Nephron progenitor cell (in vitro differentiated cells): ENCODE measurements around the gene PHYHD1.

Source experiments
- DNase-seq: peaks from one replicate; pipeline ENCODE4 v3.0.0; 2021
- H3K27ac Mint-ChIP-seq: 2 replicates; pipeline ENCODE4 v1.8.0; 2021; ENCODE audit warnings: mild to moderate bottlenecking, moderate library complexity, mixed read lengths
- H3K27me3 Mint-ChIP-seq: 2 replicates; pipeline ENCODE4 v1.8.0; 2021; ENCODE audit warnings: mild to moderate bottlenecking, low read depth, mixed read lengths; ENCODE audit not compliant: poor library complexity
- H3K36me3 Mint-ChIP-seq: 2 replicates; pipeline ENCODE4 v1.8.0; 2021; ENCODE audit warnings: low read depth, mixed read lengths
- H3K4me1 Mint-ChIP-seq: 2 replicates; pipeline ENCODE4 v1.8.0; 2021; ENCODE audit warnings: mixed read lengths
- H3K4me3 Mint-ChIP-seq: 2 replicates; pipeline ENCODE4 v1.8.0; 2021; ENCODE audit warnings: mild to moderate bottlenecking, moderate library complexity, mixed read lengths
- H3K9me3 Mint-ChIP-seq: 2 replicates; pipeline ENCODE4 v1.8.0; 2021; ENCODE audit warnings: mild to moderate bottlenecking, moderate library complexity, mixed read lengths
- TF ChIP-seq, protein P1 (sequence below): fragments of 200-600 bp; sonication (generic); IDR thresholded peaks from 2 replicates; pipeline ENCODE4 v1.5.0; 2021; ENCODE audit warnings: antibody characterized with exemption

Gene PHYHD1

GRCh38 chr9:128891321-128892220, 29.2 kb upstream of the PHYHD1 start:
- Mint-ChIP-seq H3K4me3 (no peak overlapping the region), H3K4me1 (peaks cover 23% of the 10 kb centered on the region)

GRCh38 chr9:128892221-128892921, 28.4 kb upstream of the PHYHD1 start:
- Mint-ChIP-seq H3K4me1 (peaks cover 22% of the 10 kb centered on the region), H3K36me3 (peaks cover 33% of the 10 kb centered on the region), H3K27me3 (peaks cover 4% of the 10 kb centered on the region), H3K4me3 (no peak overlapping the region), H3K27ac (peak overlapping the region; percentile 25), H3K9me3 (no peaks in the 10 kb centered on the region)
- DNase-seq, result no peak
- TF ChIP-seq, protein P1, sequence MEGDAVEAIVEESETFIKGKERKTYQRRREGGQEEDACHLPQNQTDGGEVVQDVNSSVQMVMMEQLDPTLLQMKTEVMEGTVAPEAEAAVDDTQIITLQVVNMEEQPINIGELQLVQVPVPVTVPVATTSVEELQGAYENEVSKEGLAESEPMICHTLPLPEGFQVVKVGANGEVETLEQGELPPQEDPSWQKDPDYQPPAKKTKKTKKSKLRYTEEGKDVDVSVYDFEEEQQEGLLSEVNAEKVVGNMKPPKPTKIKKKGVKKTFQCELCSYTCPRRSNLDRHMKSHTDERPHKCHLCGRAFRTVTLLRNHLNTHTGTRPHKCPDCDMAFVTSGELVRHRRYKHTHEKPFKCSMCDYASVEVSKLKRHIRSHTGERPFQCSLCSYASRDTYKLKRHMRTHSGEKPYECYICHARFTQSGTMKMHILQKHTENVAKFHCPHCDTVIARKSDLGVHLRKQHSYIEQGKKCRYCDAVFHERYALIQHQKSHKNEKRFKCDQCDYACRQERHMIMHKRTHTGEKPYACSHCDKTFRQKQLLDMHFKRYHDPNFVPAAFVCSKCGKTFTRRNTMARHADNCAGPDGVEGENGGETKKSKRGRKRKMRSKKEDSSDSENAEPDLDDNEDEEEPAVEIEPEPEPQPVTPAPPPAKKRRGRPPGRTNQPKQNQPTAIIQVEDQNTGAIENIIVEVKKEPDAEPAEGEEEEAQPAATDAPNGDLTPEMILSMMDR, result no peak

More at GRCh38 chr9:128891321-128892220, 29.2 kb upstream of the PHYHD1 start:
- no peak for DNase-seq
- Mint-ChIP-seq H3K27me3 (peaks cover 4% of the 10 kb centered on the region), H3K36me3 (peaks cover 32% of the 10 kb centered on the region), H3K9me3 (no peaks in the 10 kb centered on the region), H3K27ac (no peak overlapping the region)
- TF ChIP-seq, protein P1, result no peak

- H3K9me3 Mint-ChIP-seq, result no peaks in the 10 kb centered on the region
- DNase-seq, result no peak
- no peak overlapping the region for H3K27ac Mint-ChIP-seq
- TF ChIP-seq, protein P1, result no peak
- peaks cover 18% of the 10 kb centered on the region for H3K4me1 Mint-ChIP-seq
- H3K4me3 Mint-ChIP-seq, result no peak overlapping the region
- peaks cover 4% of the 10 kb centered on the region for H3K27me3 Mint-ChIP-seq
- H3K36me3 Mint-ChIP-seq, result peaks cover 23% of the 10 kb centered on the region
Measured at GRCh38 chr9:128893354-128893753, 27.4 kb upstream of the PHYHD1 start.

DNA sequence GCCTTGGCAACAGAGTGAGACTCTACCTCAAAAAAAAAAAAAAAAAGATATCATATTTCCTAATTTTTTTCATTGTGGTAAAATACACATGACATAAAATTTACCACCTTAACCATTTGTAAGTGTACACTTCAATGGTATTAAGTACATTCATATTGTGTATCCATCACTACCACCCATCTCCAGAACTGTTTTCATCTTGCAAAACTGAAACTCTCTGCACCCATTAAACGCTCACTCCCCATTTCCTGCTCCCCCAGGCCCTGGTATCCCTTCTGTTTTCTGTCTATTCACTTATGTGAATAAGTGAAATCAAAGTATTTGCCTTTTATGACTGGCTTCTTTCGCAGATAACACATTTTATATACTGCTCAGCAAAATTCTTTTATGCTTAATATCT, 26.0 kb upstream of the PHYHD1 start:
- Mint-ChIP-seq H3K27ac (peak overlapping the region; percentile 50), H3K4me1 (peaks cover 20% of the 10 kb centered on the region), H3K27me3 (no peaks in the 10 kb centered on the region)

DNA sequence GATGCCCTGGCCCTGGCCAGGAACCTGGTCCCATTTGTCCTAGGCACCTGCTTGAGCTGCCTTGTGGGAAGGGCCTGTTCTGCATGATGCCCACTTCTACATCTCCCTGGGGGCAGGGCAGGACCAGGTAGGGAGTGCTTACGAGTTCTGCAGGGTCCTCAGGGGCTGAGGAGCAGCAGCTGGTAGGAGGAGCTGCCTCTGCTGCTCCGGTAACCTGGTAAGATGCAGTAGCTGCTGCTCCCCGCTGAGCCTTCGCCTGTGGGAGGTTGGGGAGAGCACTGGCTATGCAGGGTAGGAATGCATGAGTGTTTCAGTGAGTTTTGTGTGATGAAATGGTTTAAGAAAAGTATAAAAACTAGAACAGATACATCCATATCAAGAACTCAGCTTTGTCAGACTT, 25.2 kb upstream of the PHYHD1 start:
- TF ChIP-seq, protein P1, result no peak
- no peaks in the 10 kb centered on the region for H3K9me3 Mint-ChIP-seq
- H3K27ac Mint-ChIP-seq, result no peak overlapping the region
- no peaks in the 10 kb centered on the region for H3K27me3 Mint-ChIP-seq
- peaks cover 22% of the 10 kb centered on the region for H3K4me1 Mint-ChIP-seq
- no peak overlapping the region for H3K4me3 Mint-ChIP-seq
- no peak for DNase-seq
- peaks cover 15% of the 10 kb centered on the region for H3K36me3 Mint-ChIP-seq

More for the DNA sequence above, 26.0 kb upstream of the PHYHD1 start:
- no peak overlapping the region for H3K4me3 Mint-ChIP-seq
- TF ChIP-seq, protein P1, result no peak
- H3K9me3 Mint-ChIP-seq, result no peaks in the 10 kb centered on the region
- H3K36me3 Mint-ChIP-seq, result peaks cover 15% of the 10 kb centered on the region
- DNase-seq, result no peak
